ENCODE measurements around the gene TTLL7.

DNA sequence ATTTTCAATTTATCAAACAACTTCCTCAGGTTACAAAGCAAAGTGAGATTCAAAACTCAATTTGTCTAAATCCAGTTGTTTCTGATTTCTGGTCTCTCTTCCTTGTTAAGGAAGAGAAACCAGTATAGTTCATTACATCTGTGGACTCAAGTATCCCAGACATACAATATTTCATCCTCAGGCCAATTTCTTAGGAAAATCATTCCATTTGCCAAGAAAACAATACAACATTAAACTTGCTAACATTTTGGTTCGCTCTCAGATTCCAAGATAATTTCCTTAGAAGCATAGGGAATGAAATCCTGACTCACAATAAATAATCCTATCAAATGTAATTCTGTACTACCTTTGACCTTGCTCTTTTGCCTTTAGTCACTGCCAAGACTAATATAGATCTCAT is 11.2 kb upstream of the TTLL7 start:
- TF ChIP-seq, protein P1, sequence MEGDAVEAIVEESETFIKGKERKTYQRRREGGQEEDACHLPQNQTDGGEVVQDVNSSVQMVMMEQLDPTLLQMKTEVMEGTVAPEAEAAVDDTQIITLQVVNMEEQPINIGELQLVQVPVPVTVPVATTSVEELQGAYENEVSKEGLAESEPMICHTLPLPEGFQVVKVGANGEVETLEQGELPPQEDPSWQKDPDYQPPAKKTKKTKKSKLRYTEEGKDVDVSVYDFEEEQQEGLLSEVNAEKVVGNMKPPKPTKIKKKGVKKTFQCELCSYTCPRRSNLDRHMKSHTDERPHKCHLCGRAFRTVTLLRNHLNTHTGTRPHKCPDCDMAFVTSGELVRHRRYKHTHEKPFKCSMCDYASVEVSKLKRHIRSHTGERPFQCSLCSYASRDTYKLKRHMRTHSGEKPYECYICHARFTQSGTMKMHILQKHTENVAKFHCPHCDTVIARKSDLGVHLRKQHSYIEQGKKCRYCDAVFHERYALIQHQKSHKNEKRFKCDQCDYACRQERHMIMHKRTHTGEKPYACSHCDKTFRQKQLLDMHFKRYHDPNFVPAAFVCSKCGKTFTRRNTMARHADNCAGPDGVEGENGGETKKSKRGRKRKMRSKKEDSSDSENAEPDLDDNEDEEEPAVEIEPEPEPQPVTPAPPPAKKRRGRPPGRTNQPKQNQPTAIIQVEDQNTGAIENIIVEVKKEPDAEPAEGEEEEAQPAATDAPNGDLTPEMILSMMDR (IDR thresholded peaks at IDR 0.05; ENCODE audit: low read depth, low read length): no peak
- no peak for TF ChIP-seq EZH2phosphoT487 (IDR thresholded peaks at IDR 0.05; ENCODE audit: low read depth)
